Measurements from ENCODE around the gene EFHD2. TPM values are rescaled to one million over a fixed set of nuclear protein-coding genes. Genes with fewer than 3 reads are reported as not detected.
A peak's percentile ranks its signal among the peaks of the same experiment; 100 is the strongest.

Gene EFHD2
- total and polyA plus RNA-seq, 5 experiments from 2014 or later, result 25.3 to 129 (median 27.6) TPM

GRCh38 chr1:15407580-15407979 lies 2.1 kb upstream of the EFHD2 start:
- Mint-ChIP-seq H3K27me3 (peaks cover 0 to 5% (median 0%) of the 10 kb centered on the region in 5 donors), H3K27ac (peak overlapping the region in 9 of 10 donors; percentile 41 to 99 (median 98)), H3K4me1 (peaks cover 16 to 54% (median 30%) of the 10 kb centered on the region in 4 donors), H3K36me3 (no peaks in the 10 kb centered on the region), H3K9me3 (no peaks in the 10 kb centered on the region), H3K4me3 (peak overlapping the region in 6 of 10 donors; percentile 23 to 84 (median 72))
- DNase-seq (no peak), ATAC-seq (no peak)
- POLR2A ChIA-PET, result no interaction called here

GRCh38 chr1:15408890-15409387 lies 749 bp upstream of the EFHD2 start:
- peak overlapping the region; percentile 72 to 99 (median 98) for H3K27ac Mint-ChIP-seq
- DNase-seq (no peak), ATAC-seq (no peak)
- POLR2A ChIA-PET, result interaction anchor here (0.9 kb wide), 1 partner anchor 10 kb away, joined by 3 read pairs; no protein-coding TSS in a partner anchor
- H3K4me1 Mint-ChIP-seq, result peaks cover 18 to 67% (median 35%) of the 10 kb centered on the region in 4 donors
- H3K9me3 Mint-ChIP-seq, result no peaks in the 10 kb centered on the region
- peak overlapping the region; percentile 61 to 94 (median 82) for H3K4me3 Mint-ChIP-seq
- no peaks in the 10 kb centered on the region for H3K36me3 Mint-ChIP-seq
- peaks cover 0 to 5% (median 0%) of the 10 kb centered on the region in 5 donors for H3K27me3 Mint-ChIP-seq

- Mint-ChIP-seq H3K27me3 (peaks cover 0 to 5% (median 0%) of the 10 kb centered on the region in 5 donors), H3K36me3 (peaks cover 0 to 8% (median 4%) of the 10 kb centered on the region in 3 donors), H3K4me3 (peak overlapping the region; percentile 85 to 97 (median 92)), H3K4me1 (peaks cover 21 to 75% (median 41%) of the 10 kb centered on the region in 4 donors), H3K27ac (peak overlapping the region; percentile 82 to 97 (median 92)), H3K9me3 (no peaks in the 10 kb centered on the region)
- ATAC-seq (peak in 1 of 2 donors; percentile 1), DNase-seq (peak in 4 of 10 donors; percentile 15 to 30 (median 26))
- POLR2A ChIA-PET, result interaction anchor here (0.7 kb wide), 1 partner anchor 24 kb away, joined by 3 read pairs; no protein-coding TSS in a partner anchor
Observed at GRCh38 chr1:15410223-15410883, 665 bp downstream of the EFHD2 start.

- Mint-ChIP-seq H3K27ac (peak overlapping the region; percentile 82 to 97 (median 92)), H3K36me3 (peaks cover 0 to 11% (median 4%) of the 10 kb centered on the region in 3 donors), H3K9me3 (no peaks in the 10 kb centered on the region), H3K4me3 (peak overlapping the region; percentile 85 to 97 (median 92)), H3K4me1 (peaks cover 21 to 76% (median 43%) of the 10 kb centered on the region in 4 donors), H3K27me3 (peaks cover 0 to 5% (median 0%) of the 10 kb centered on the region in 5 donors)
- POLR2A ChIA-PET, result no interaction called here
- ATAC-seq (no peak), DNase-seq (no peak)
Observed at GRCh38 chr1:15410884-15411245, 1.2 kb downstream of the EFHD2 start.

GRCh38 chr1:15411593-15412137 lies 2.0 kb downstream of the EFHD2 start:
- H3K4me1 Mint-ChIP-seq, result peaks cover 22 to 80% (median 51%) of the 10 kb centered on the region in 4 donors
- peaks cover 0 to 3% (median 0%) of the 10 kb centered on the region in 5 donors for H3K27me3 Mint-ChIP-seq
- peak in 3 of 10 donors; percentile 30 to 58 (median 33) for DNase-seq
- peaks cover 0 to 11% (median 4%) of the 10 kb centered on the region in 3 donors for H3K36me3 Mint-ChIP-seq
- no peaks in the 10 kb centered on the region for H3K9me3 Mint-ChIP-seq
- H3K27ac Mint-ChIP-seq, result peak overlapping the region; percentile 8 to 97 (median 91)
- peak overlapping the region; percentile 85 to 97 (median 92) for H3K4me3 Mint-ChIP-seq
- no peak for ATAC-seq
- POLR2A ChIA-PET, result no interaction called here

- no peak for DNase-seq
- peaks cover 24 to 80% (median 57%) of the 10 kb centered on the region in 4 donors for H3K4me1 Mint-ChIP-seq
- H3K27me3 Mint-ChIP-seq, result no peaks in the 10 kb centered on the region
- peak overlapping the region in 9 of 10 donors; percentile 8 to 97 (median 90) for H3K27ac Mint-ChIP-seq
- no peaks in the 10 kb centered on the region for H3K9me3 Mint-ChIP-seq
- peaks cover 0 to 11% (median 4%) of the 10 kb centered on the region in 3 donors for H3K36me3 Mint-ChIP-seq
- H3K4me3 Mint-ChIP-seq, result peak overlapping the region; percentile 85 to 97 (median 92)
- POLR2A ChIA-PET, result no interaction called here
- no peak for ATAC-seq
Observed at GRCh38 chr1:15412175-15412800, 2.6 kb downstream of the EFHD2 start.

- POLR2A ChIA-PET, result no interaction called here
- H3K36me3 Mint-ChIP-seq, result peaks cover 0 to 11% (median 4%) of the 10 kb centered on the region in 3 donors
- no peaks in the 10 kb centered on the region for H3K27me3 Mint-ChIP-seq
- H3K4me3 Mint-ChIP-seq, result peak overlapping the region in 9 of 10 donors; percentile 32 to 97 (median 92)
- no peak for ATAC-seq
- DNase-seq, result no peak
- H3K27ac Mint-ChIP-seq, result peak overlapping the region in 5 of 10 donors; percentile 13 to 97 (median 92)
- peaks cover 27 to 82% (median 62%) of the 10 kb centered on the region in 4 donors for H3K4me1 Mint-ChIP-seq
- H3K9me3 Mint-ChIP-seq, result no peaks in the 10 kb centered on the region
Observed at GRCh38 chr1:15412843-15413242, 3.2 kb downstream of the EFHD2 start.

- ATAC-seq, result no peak
- POLR2A ChIA-PET, result interaction anchor here (0.7 kb wide), 1 partner anchor 8 kb away, joined by 3 read pairs; no protein-coding TSS in a partner anchor
- Mint-ChIP-seq H3K4me3 (peak overlapping the region in 4 of 10 donors; percentile 15 to 93 (median 70)), H3K9me3 (no peaks in the 10 kb centered on the region), H3K27ac (peak overlapping the region in 6 of 10 donors; percentile 35 to 97 (median 74)), H3K4me1 (peaks cover 27 to 81% (median 63%) of the 10 kb centered on the region in 4 donors), H3K27me3 (no peaks in the 10 kb centered on the region), H3K36me3 (peaks cover 0 to 11% (median 4%) of the 10 kb centered on the region in 3 donors)
- DNase-seq, result no peak
Observed at GRCh38 chr1:15413563-15414444, 4.1 kb downstream of the EFHD2 start.

- Mint-ChIP-seq H3K4me3 (peak overlapping the region in 3 of 10 donors; percentile 15 to 63 (median 54)), H3K27ac (peak overlapping the region in 5 of 10 donors; percentile 40 to 97 (median 81)), H3K9me3 (no peaks in the 10 kb centered on the region), H3K4me1 (peaks cover 24 to 77% (median 59%) of the 10 kb centered on the region in 4 donors), H3K27me3 (no peaks in the 10 kb centered on the region), H3K36me3 (peaks cover 0 to 11% (median 4%) of the 10 kb centered on the region in 3 donors)
- POLR2A ChIA-PET, result interaction anchor here (0.7 kb wide), 1 partner anchor 9 kb away, joined by 3 read pairs; no protein-coding TSS in a partner anchor
- ATAC-seq (no peak), DNase-seq (no peak)
Observed at GRCh38 chr1:15414445-15414983, 4.8 kb downstream of the EFHD2 start.

GRCh38 chr1:15417059-15417934 lies 7.6 kb downstream of the EFHD2 start:
- DNase-seq (peak in 7 of 10 donors; percentile 25 to 54 (median 38)), ATAC-seq (peak; percentile 54 to 71)
- Mint-ChIP-seq H3K27ac (peak overlapping the region; percentile 21 to 93 (median 81)), H3K4me1 (peaks cover 18 to 77% (median 47%) of the 10 kb centered on the region in 4 donors), H3K9me3 (no peaks in the 10 kb centered on the region), H3K36me3 (peaks cover 0 to 11% (median 10%) of the 10 kb centered on the region in 3 donors), H3K4me3 (peak overlapping the region in 9 of 10 donors; percentile 8 to 78 (median 59)), H3K27me3 (no peaks in the 10 kb centered on the region)
- POLR2A ChIA-PET, result interaction anchor here (0.7 kb wide), 1 partner anchor 89 kb away, joined by 4 read pairs; no protein-coding TSS in a partner anchor

Measured in naive thymus-derived CD8-positive, alpha-beta T cell (primary cell).